ENCODE measurements around the gene GATA6. TPM values are rescaled to one million over a fixed set of nuclear protein-coding genes. Genes with fewer than 3 reads are reported as not detected.

GATA6 gene
- total and polyA plus RNA-seq, 10 of the 15 experiments (the other 5 are each of a cell fraction or from before 2014, with no cell fraction given), result 0.04 to 0.05 TPM; not detected in 8

DNA sequence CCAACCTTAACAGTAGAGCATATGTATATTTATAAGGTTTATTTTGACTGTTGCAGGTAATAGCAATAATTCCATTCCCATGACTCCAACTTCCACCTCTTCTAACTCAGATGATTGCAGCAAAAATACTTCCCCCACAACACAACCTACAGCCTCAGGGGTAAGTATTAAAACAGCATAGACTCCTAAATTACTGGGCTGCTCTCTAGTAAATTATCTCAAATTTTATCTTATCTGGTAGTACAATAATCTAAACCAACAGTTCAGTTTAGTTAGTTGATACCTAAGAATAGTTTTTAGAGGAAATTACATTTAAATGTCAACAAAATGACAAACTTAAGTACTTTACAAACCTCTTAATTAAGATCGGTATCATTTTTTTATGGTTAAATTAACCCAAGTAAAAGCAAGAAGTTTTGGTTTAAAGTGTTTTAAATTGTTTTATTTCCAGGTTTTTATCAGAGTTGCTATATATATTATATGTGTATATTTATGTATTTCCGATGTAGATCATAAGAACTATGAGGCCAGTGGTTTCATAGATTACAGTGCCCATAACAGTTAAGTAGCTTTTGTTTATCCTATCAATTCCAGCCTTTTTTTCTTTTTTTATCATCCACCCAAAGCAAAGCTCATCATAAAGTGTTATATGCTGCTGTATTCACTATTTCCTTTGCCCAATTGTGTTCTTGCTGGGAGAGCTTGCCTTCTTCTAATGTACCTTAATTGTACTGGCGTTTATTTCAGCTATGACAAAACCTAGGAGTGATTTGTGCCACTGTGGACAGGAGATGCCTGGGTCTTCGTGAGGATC, 13.7 kb downstream of the GATA6 start:
- 12% methylated on average over 4 of the region's 4 CpGs for WGBS (ENCODE audit: insufficient coverage, insufficient replicate concordance, low lambda C conversion rate, missing lambda C conversion rate)
- TF ChIP-seq PML (IDR thresholded peaks at IDR 0.05; ENCODE audit: low read length), result no peak
- TF ChIP-seq, protein P1, sequence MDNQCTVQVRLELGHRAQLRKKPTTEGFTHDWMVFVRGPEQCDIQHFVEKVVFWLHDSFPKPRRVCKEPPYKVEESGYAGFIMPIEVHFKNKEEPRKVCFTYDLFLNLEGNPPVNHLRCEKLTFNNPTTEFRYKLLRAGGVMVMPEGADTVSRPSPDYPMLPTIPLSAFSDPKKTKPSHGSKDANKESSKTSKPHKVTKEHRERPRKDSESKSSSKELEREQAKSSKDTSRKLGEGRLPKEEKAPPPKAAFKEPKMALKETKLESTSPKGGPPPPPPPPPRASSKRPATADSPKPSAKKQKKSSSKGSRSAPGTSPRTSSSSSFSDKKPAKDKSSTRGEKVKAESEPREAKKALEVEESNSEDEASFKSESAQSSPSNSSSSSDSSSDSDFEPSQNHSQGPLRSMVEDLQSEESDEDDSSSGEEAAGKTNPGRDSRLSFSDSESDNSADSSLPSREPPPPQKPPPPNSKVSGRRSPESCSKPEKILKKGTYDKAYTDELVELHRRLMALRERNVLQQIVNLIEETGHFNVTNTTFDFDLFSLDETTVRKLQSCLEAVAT (IDR thresholded peaks at IDR 0.05), result no peak
- TF ChIP-seq EGR1 (IDR thresholded peaks at IDR 0.05; ENCODE audit: borderline replicate concordance in 1 of 2, low read depth in 2 of 2, low read length in 2 of 2), result no peak
- no peak for TF ChIP-seq NFYB (IDR thresholded peaks at IDR 0.05; ENCODE audit: insufficient read depth, low read depth, low read length)
- TF ChIP-seq HDAC2 (IDR thresholded peaks at IDR 0.05), result no peak
- TF ChIP-seq FOXK2 (IDR thresholded peaks at IDR 0.05), result no peak
- no peak for TF ChIP-seq BHLHE40 (IDR thresholded peaks at IDR 0.05; ENCODE audit: borderline replicate concordance in 1 of 2, low read depth in 2 of 2, low read length in 1 of 2)
- no peak for TF ChIP-seq RELA (IDR thresholded peaks at IDR 0.05; ENCODE audit: borderline replicate concordance, partially characterized antibody)
- TF ChIP-seq, protein P2, sequence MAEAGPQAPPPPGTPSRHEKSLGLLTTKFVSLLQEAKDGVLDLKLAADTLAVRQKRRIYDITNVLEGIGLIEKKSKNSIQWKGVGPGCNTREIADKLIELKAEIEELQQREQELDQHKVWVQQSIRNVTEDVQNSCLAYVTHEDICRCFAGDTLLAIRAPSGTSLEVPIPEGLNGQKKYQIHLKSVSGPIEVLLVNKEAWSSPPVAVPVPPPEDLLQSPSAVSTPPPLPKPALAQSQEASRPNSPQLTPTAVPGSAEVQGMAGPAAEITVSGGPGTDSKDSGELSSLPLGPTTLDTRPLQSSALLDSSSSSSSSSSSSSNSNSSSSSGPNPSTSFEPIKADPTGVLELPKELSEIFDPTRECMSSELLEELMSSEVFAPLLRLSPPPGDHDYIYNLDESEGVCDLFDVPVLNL (IDR thresholded peaks at IDR 0.05; ENCODE audit: low read depth, low read length), result no peak
- TF ChIP-seq, protein P3, sequence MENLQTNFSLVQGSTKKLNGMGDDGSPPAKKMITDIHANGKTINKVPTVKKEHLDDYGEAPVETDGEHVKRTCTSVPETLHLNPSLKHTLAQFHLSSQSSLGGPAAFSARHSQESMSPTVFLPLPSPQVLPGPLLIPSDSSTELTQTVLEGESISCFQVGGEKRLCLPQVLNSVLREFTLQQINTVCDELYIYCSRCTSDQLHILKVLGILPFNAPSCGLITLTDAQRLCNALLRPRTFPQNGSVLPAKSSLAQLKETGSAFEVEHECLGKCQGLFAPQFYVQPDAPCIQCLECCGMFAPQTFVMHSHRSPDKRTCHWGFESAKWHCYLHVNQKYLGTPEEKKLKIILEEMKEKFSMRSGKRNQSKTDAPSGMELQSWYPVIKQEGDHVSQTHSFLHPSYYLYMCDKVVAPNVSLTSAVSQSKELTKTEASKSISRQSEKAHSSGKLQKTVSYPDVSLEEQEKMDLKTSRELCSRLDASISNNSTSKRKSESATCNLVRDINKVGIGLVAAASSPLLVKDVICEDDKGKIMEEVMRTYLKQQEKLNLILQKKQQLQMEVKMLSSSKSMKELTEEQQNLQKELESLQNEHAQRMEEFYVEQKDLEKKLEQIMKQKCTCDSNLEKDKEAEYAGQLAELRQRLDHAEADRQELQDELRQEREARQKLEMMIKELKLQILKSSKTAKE (IDR thresholded peaks at IDR 0.05; ENCODE audit: low read depth, poor library complexity, severe bottlenecking), result no peak
- TF ChIP-seq EED (IDR thresholded peaks at IDR 0.05; ENCODE audit: low read depth), result no peak
- no peak for TF ChIP-seq DPF2 (IDR thresholded peaks at IDR 0.05)
- no peak for TF ChIP-seq MXI1 (IDR thresholded peaks at IDR 0.05; ENCODE audit: low read depth, low read length)
- TF ChIP-seq RAD51 (IDR thresholded peaks at IDR 0.05), result no peak
- H3K27ac ChIP-seq (ENCODE audit: control insufficient read depth, insufficient read depth), result no peak overlapping the region
- in situ Hi-C loops (cut with MboI) (no loop called here), intact Hi-C loops (cut with micrococcal nuclease; ENCODE audit: unreplicated experiment) (no loop called here)
- H3K4me3 ChIP-seq, result no peak overlapping the region
- CTCF ChIA-PET, result no interaction called here
- ATAC-seq (no peak), FAIRE-seq (no peak), DNase-seq (ENCODE audit: low read depth, low spot score) (no peak)
- no peak overlapping the region for H3K9ac ChIP-seq (ENCODE audit: control insufficient read depth, insufficient read depth, low read length)
- no peaks in the 10 kb centered on the region for H3K36me3 ChIP-seq (ENCODE audit: control insufficient read depth in 2 of 2, insufficient read depth in 2 of 2, low read length in 1 of 2)
- H2AFZ ChIP-seq (ENCODE audit: control insufficient read depth, low read depth, low read length), result no peak overlapping the region
- BruUV-seq (replicated peaks), result no TSS peak
- SMC1A ChIA-PET (ENCODE audit: uncharacterized antibody, unreplicated experiment), result no interaction called here
- no peak overlapping the region for H3K4me2 ChIP-seq (ENCODE audit: control insufficient read depth, insufficient read depth)
- no peaks in the 10 kb centered on the region for H3K79me2 ChIP-seq (ENCODE audit: control insufficient read depth, insufficient read depth, low read length)
- POLR2A ChIA-PET, result no interaction called here
- H3K27me3 ChIP-seq (replicated peaks in 1 of 2; ENCODE audit: control insufficient read depth in 2 of 2, insufficient read depth in 2 of 2, low read length in 1 of 2), result no peaks in the 10 kb centered on the region; a peak in 2 of 4 replicates
- no peaks in the 10 kb centered on the region for H3K4me1 ChIP-seq (ENCODE audit: control insufficient read depth, insufficient read depth, low read length)
- H3K9me3 ChIP-seq (replicated peaks; ENCODE audit: control insufficient read depth, insufficient read depth, low read length), result no peaks in the 10 kb centered on the region
- RAD21 ChIA-PET (ENCODE audit: unreplicated experiment), result no interaction called here
- no peaks in the 10 kb centered on the region for H4K20me1 ChIP-seq (ENCODE audit: control insufficient read depth, insufficient read depth)

Data from GM12878 (cell line).